ENCODE data around the gene RBFOX2. TPM values are rescaled to one million over a fixed set of nuclear protein-coding genes. Genes with fewer than 3 reads are reported as not detected.

RBFOX2 gene
- total and polyA plus RNA-seq, 2 of the 13 experiments (the other 11 are each of a cell fraction or from before 2014, with no cell fraction given) = 37.3 to 40.4 TPM

GRCh38 chr22:35721960-35722359 lies 306.7 kb downstream of the RBFOX2 start:
- POLR2A ChIA-PET = no interaction called here
- H3K9ac ChIP-seq (ENCODE audit: insufficient read depth, low read depth, low read length) = no peak overlapping the region
- no TSS peak for BruUV-seq (replicated peaks)
- DNase-seq (ENCODE audit: low spot score) (no peak), FAIRE-seq (no peak), ATAC-seq (no peak)
- H3K4me1 ChIP-seq (ENCODE audit: insufficient read depth, low read length) = no peaks in the 10 kb centered on the region
- H3K27me3 ChIP-seq (ENCODE audit: control insufficient read depth in 1 of 2, insufficient read depth in 2 of 2, low read length in 2 of 2) = no peaks in the 10 kb centered on the region
- CTCF ChIA-PET (ENCODE audit: low intra/inter-chr PET ratio, low total read pairs) = no interaction called here
- no peaks in the 10 kb centered on the region for H3K9me3 ChIP-seq (ENCODE audit: low read length)
- H3K4me2 ChIP-seq (ENCODE audit: low read depth, low read length) = no peak overlapping the region
- no peaks in the 10 kb centered on the region for H3K36me3 ChIP-seq (replicated peaks in 1 of 2; ENCODE audit: control insufficient read depth in 1 of 2, insufficient read depth in 2 of 2, low read length in 2 of 2)
- intact Hi-C loops (cut with micrococcal nuclease; ENCODE audit: unreplicated experiment) (no loop called here), in situ Hi-C loops (cut with HindIII; ENCODE audit: extremely low pct_ligation_motif_present, low pct_unique_long_range_greater_than_20kb) (no loop called here)
- H3K79me2 ChIP-seq (ENCODE audit: insufficient read depth, low read length) = no peaks in the 10 kb centered on the region
- H2AFZ ChIP-seq (ENCODE audit: low read length) = no peak overlapping the region
- TF ChIP-seq ARHGAP35 (CRISPR knock-in tag; IDR thresholded peaks at IDR 0.05; ENCODE audit: borderline replicate concordance) = no peak
- no peak for TF ChIP-seq ZNF20 (CRISPR knock-in tag; IDR thresholded peaks at IDR 0.05)
- 60% methylated on average over 4 of the region's 4 CpGs for WGBS (ENCODE audit: low lambda C conversion rate)
- H3K4me3 ChIP-seq (replicated peaks in 1 of 3; ENCODE audit: insufficient read depth in 1 of 3, low read depth in 2 of 3, low read length in 3 of 3) = no peak overlapping the region
- H3K27ac ChIP-seq (ENCODE audit: extremely low read length, insufficient read depth, low read length) = no peak overlapping the region
- no peaks in the 10 kb centered on the region for H4K20me1 ChIP-seq (ENCODE audit: insufficient read depth, low read length)

GRCh38 chr22:35719212-35719875 lies 309.3 kb downstream of the RBFOX2 start:
- Histone ChIP-seq H2AFZ (ENCODE audit: low read length) (no peak overlapping the region), H3K4me3 (replicated peaks in 1 of 3; ENCODE audit: insufficient read depth in 1 of 3, low read depth in 2 of 3, low read length in 3 of 3) (no peak overlapping the region), H3K36me3 (replicated peaks in 1 of 2; ENCODE audit: control insufficient read depth in 1 of 2, insufficient read depth in 2 of 2, low read length in 2 of 2) (no peaks in the 10 kb centered on the region), H3K27ac (ENCODE audit: extremely low read length, insufficient read depth, low read length) (no peak overlapping the region), H3K79me2 (ENCODE audit: insufficient read depth, low read length) (no peaks in the 10 kb centered on the region), H3K9me3 (ENCODE audit: low read length) (no peaks in the 10 kb centered on the region), H3K4me1 (ENCODE audit: insufficient read depth, low read length) (no peaks in the 10 kb centered on the region), H4K20me1 (ENCODE audit: insufficient read depth, low read length) (no peaks in the 10 kb centered on the region), H3K4me2 (ENCODE audit: low read depth, low read length) (no peak overlapping the region), H3K27me3 (ENCODE audit: control insufficient read depth in 1 of 2, insufficient read depth in 2 of 2, low read length in 2 of 2) (no peaks in the 10 kb centered on the region), H3K9ac (ENCODE audit: insufficient read depth, low read depth, low read length) (no peak overlapping the region)
- POLR2A ChIA-PET = no interaction called here
- 47% methylated on average over 14 of the region's 15 CpGs for WGBS (ENCODE audit: low lambda C conversion rate)
- no TSS peak for BruUV-seq (replicated peaks)
- ATAC-seq (peak; percentile 54; the same call in 2 of the 3 replicates), DNase-seq (ENCODE audit: low spot score) (no peak), FAIRE-seq (no peak)
- TF ChIP-seq TEAD2 (CRISPR knock-in tag; IDR thresholded peaks at IDR 0.05) (no peak), STAG1 (CRISPR knock-in tag; IDR thresholded peaks at IDR 0.05) (peak; percentile 25; the same call in 1 of the 2 replicates)
- in situ Hi-C loops (cut with HindIII; ENCODE audit: extremely low pct_ligation_motif_present, low pct_unique_long_range_greater_than_20kb) = no loop called here
- intact Hi-C loops (cut with micrococcal nuclease; ENCODE audit: unreplicated experiment) = no loop called here
- CTCF ChIA-PET (ENCODE audit: low intra/inter-chr PET ratio, low total read pairs) = no interaction called here
